ENCODE measurements around the gene PREX1. TPM values are rescaled to one million over a fixed set of nuclear protein-coding genes. Genes with fewer than 3 reads are reported as not detected.

The PREX1 gene, protein sequence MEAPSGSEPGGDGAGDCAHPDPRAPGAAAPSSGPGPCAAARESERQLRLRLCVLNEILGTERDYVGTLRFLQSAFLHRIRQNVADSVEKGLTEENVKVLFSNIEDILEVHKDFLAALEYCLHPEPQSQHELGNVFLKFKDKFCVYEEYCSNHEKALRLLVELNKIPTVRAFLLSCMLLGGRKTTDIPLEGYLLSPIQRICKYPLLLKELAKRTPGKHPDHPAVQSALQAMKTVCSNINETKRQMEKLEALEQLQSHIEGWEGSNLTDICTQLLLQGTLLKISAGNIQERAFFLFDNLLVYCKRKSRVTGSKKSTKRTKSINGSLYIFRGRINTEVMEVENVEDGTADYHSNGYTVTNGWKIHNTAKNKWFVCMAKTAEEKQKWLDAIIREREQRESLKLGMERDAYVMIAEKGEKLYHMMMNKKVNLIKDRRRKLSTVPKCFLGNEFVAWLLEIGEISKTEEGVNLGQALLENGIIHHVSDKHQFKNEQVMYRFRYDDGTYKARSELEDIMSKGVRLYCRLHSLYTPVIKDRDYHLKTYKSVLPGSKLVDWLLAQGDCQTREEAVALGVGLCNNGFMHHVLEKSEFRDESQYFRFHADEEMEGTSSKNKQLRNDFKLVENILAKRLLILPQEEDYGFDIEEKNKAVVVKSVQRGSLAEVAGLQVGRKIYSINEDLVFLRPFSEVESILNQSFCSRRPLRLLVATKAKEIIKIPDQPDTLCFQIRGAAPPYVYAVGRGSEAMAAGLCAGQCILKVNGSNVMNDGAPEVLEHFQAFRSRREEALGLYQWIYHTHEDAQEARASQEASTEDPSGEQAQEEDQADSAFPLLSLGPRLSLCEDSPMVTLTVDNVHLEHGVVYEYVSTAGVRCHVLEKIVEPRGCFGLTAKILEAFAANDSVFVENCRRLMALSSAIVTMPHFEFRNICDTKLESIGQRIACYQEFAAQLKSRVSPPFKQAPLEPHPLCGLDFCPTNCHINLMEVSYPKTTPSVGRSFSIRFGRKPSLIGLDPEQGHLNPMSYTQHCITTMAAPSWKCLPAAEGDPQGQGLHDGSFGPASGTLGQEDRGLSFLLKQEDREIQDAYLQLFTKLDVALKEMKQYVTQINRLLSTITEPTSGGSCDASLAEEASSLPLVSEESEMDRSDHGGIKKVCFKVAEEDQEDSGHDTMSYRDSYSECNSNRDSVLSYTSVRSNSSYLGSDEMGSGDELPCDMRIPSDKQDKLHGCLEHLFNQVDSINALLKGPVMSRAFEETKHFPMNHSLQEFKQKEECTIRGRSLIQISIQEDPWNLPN (N-terminal part only)
- 7.7 and 9.5 TPM in 2 replicates for total RNA-seq (2022)
- percentile 48 among the genes with signal in this experiment for Bru-seq, nascent RNA
- BruChase-seq, experiment 1, labeled RNA remaining after a 2-hour chase = percentile 42 among the genes with signal in this experiment
- percentile 43 among the genes with signal in this experiment for BruChase-seq, experiment 2, labeled RNA remaining after a 6-hour chase
- long read RNA-seq, full-length matches to known transcripts = 2 of 8 reads
- long read RNA-seq, partial matches to known transcripts = 6 of 8 reads
- long read RNA-seq, other reads (novel, unspliced or antisense) = 0 of 8 reads

DNA sequence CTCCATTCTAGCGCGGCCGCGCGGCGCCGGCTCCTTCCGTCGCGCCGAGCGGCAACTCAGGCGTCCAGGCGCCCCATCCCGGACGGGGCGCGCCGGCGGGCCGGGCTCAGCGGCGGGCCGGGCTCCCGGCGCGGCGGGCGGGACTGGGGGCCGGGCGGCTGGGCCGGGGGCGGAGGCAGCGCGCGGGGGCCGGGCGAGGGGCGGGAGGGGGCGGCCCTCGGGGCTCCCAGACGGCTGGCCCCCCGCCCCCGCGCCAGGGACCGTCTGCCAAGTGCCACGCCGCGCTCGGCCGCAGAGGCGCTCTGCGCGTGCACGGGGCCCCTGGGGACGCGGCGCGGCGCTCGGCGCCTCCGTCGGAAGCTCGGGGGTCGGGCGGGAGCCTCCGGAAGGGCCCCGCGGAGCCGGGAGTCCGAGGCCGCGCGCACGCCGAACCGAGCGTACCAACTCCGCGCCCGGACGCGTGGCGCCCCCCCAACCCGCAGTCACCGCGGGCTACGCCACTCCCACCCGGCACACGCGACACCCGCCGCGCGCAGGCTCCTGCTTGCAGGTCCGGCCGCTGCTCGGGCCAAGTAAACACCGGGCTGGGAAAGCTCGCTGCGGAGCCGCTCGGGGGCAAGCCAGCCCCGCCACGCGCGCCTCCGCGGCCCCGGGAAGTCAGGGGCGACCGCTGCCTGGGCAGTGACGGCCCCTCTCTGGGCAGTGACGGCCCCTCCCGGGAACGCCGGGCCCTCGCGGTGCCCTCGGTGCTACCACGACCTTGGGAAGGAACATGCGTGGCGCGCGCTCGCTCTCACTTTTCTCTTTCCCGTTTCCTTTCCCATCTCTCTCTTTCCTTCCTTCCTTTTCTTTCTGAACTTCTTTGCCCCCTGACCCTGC is at the start of gene PREX1:
Gene PREX1 (minus strand): TSS at position 145 of the 879 bp plus-strand sequence. CDS start 139 bp downstream, at position 6.
- H3K27me3 Mint-ChIP-seq (ENCODE audit: insufficient read depth, unreplicated experiment) = peaks cover 3% of the 10 kb centered on the region
- peaks cover 19% of the 10 kb centered on the region for H3K4me1 ChIP-seq

DNA sequence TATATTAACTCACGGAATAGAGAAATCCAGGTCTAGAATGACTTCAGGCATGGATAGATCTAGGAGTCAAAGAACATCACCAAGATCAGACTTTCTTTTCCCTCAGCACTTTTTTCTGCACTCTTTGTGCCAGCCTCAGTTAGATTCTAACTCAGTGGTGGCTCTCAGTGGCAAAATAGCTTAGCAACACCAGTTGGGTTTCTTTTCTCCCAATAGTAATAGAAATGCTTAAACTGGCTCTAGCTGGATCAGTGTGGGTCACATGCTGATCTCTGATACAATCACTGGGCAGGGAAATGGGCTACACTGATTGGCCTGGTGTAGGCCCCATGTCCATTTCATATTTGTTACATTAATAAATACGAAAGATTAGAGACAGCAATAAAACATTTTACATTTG is 49.5 kb upstream of the PREX1 start:
- H3K4me1 ChIP-seq = 0 out of 2 replicates have a peak, but pooled peaks cover 8% of the 10 kb centered on the region
- no peaks in the 10 kb centered on the region for H3K27me3 ChIP-seq (replicated peaks; ENCODE audit: control insufficient read depth, insufficient read depth, low read length)
- no TSS peak for BruUV-seq (replicated peaks)
- no peaks in the 10 kb centered on the region for H3K27me3 Mint-ChIP-seq (ENCODE audit: insufficient read depth, unreplicated experiment)
- TF ChIP-seq CTCF (IDR thresholded peaks at IDR 0.05; ENCODE audit: insufficient read depth in 1 of 2, low read depth in 1 of 2, low read length in 1 of 2, severe bottlenecking in 1 of 2, unreplicated experiment in 1 of 2) = no peak
- ChIA-PET POLR2A (no interaction called here), CTCF (interaction anchor here (0.6 to 2.9 kb wide), 2 partner anchors 27 to 220 kb away, joined by 5 to 11 read pairs; no protein-coding TSS in a partner anchor)
- no peaks in the 10 kb centered on the region for H3K9me3 Mint-ChIP-seq (ENCODE audit: unreplicated experiment)
- H3K36me3 Mint-ChIP-seq (ENCODE audit: insufficient read depth, unreplicated experiment) = no peaks in the 10 kb centered on the region
- H3K9me3 ChIP-seq = no peaks in the 10 kb centered on the region
- H3K27ac Mint-ChIP-seq (ENCODE audit: unreplicated experiment) = no peak overlapping the region
- no peak overlapping the region for H3K4me3 ChIP-seq (ENCODE audit: low read depth, low read length)
- DNase-seq = no peak
- no peak overlapping the region for H3K4me3 Mint-ChIP-seq (ENCODE audit: unreplicated experiment)
- peaks cover 12% of the 10 kb centered on the region for H3K4me1 Mint-ChIP-seq (ENCODE audit: low read depth, unreplicated experiment)
- H3K36me3 ChIP-seq (ENCODE audit: control insufficient read depth, insufficient read depth, low read length) = no peaks in the 10 kb centered on the region
- intact Hi-C loops (cut with micrococcal nuclease; ENCODE audit: unreplicated experiment) = no loop called here

More for the DNA sequence above, at the start of gene PREX1:
- 0 out of 2 replicates have a peak, but pooled peaks cover 4% of the 10 kb centered on the region for H3K27me3 ChIP-seq (replicated peaks; ENCODE audit: control insufficient read depth, insufficient read depth, low read length)
- Mint-ChIP-seq H3K9me3 (ENCODE audit: unreplicated experiment) (no peaks in the 10 kb centered on the region), H3K27ac (ENCODE audit: unreplicated experiment) (peak within 1 kb of the TSS; percentile 10), H3K4me1 (ENCODE audit: low read depth, unreplicated experiment) (peaks cover 9% of the 10 kb centered on the region), H3K4me3 (ENCODE audit: unreplicated experiment) (peak within 1 kb of the TSS; percentile 77), H3K36me3 (ENCODE audit: insufficient read depth, unreplicated experiment) (no peaks in the 10 kb centered on the region)
- intact Hi-C loops (cut with micrococcal nuclease; ENCODE audit: unreplicated experiment) = loop anchor here (1.0 kb wide), 2 partner anchors 18 to 171 kb away; no protein-coding TSS in a partner anchor
- H3K4me3 ChIP-seq (ENCODE audit: low read depth, low read length) = peak within 1 kb of the TSS; percentile 64
- DNase-seq = peak; percentile 86 to 96
- H3K36me3 ChIP-seq (ENCODE audit: control insufficient read depth, insufficient read depth, low read length) = no peaks in the 10 kb centered on the region
- peak in 1 of 2 experiments; percentile 7 for TF ChIP-seq CTCF (IDR thresholded peaks at IDR 0.05; ENCODE audit: insufficient read depth in 1 of 2, low read depth in 1 of 2, low read length in 1 of 2, severe bottlenecking in 1 of 2, unreplicated experiment in 1 of 2)
- no TSS peak for BruUV-seq (replicated peaks)
- POLR2A ChIA-PET = interaction anchor here (0.6 to 0.7 kb wide), 2 partner anchors 216 to 1153 kb away, joined by 3 to 7 read pairs; no protein-coding TSS in a partner anchor
- no peaks in the 10 kb centered on the region for H3K9me3 ChIP-seq
- CTCF ChIA-PET = interaction anchor here (0.6 to 3.7 kb wide), 2 partner anchors 170 to 1960 kb away, joined by 3 to 18 read pairs; no protein-coding TSS in a partner anchor

Data from Caco-2 (cell line).